ENCODE results near the gene PLD6. TPM values are rescaled to one million over a fixed set of nuclear protein-coding genes. Genes with fewer than 3 reads are reported as not detected.
"Not testable (repeated sequence)": the region's sequence is repeated elsewhere in the genome, so short reads cannot be mapped to it uniquely, and the experiment has no call there.

Gene PLD6
- total and polyA plus RNA-seq, 2 donors (not counting 1 experiment from before 2014, with no cell fraction given), result 2.5 to 7.8 TPM

GRCh38 chr17:17188586-17188985 lies 17.5 kb downstream of the PLD6 start:
- DNase-seq (ENCODE audit: low read depth in 2 of 2), result no peak
- Histone ChIP-seq H4K20me1 (ENCODE audit: control insufficient read depth, extremely low read depth, insufficient read depth, low read length) (no peaks in the 10 kb centered on the region), H3K36me3 (ENCODE audit: control insufficient read depth, insufficient read depth, low read length) (peaks cover 9% of the 10 kb centered on the region), H3K4me3 (replicated peaks in 1 of 4; ENCODE audit: control extremely low read depth in 1 of 4, insufficient read depth in 1 of 4, low read depth in 3 of 4, low read length in 4 of 4) (no peak overlapping the region), H3K9me3 (ENCODE audit: control insufficient read depth, insufficient read depth, low read depth, low read length) (no peaks in the 10 kb centered on the region), H3K27me3 (ENCODE audit: control insufficient read depth, insufficient read depth, low read length) (no peaks in the 10 kb centered on the region), H3K4me2 (ENCODE audit: extremely low read depth, insufficient read depth, low read length) (no peak overlapping the region), H3K27ac (ENCODE audit: insufficient read depth, low read length) (no peak overlapping the region), H3K9ac (ENCODE audit: insufficient read depth, low read length) (no peak overlapping the region), H3K4me1 (ENCODE audit: control insufficient read depth, extremely low read depth, insufficient read depth, low read length) (peaks cover 24% of the 10 kb centered on the region), H2AFZ (ENCODE audit: low read length) (no peak overlapping the region), H3K79me2 (ENCODE audit: control insufficient read depth, insufficient read depth, low read length) (no peaks in the 10 kb centered on the region)
- TF ChIP-seq EZH2 (IDR thresholded peaks at IDR 0.05; ENCODE audit: low read length, missing control alignments) (no peak), CTCF (conservative IDR thresholded peaks at IDR 0.05 in 1 of 2, IDR thresholded peaks at IDR 0.05 in 1 of 2; ENCODE audit: low read depth in 1 of 2, low read length in 2 of 2) (no peak)

DNA sequence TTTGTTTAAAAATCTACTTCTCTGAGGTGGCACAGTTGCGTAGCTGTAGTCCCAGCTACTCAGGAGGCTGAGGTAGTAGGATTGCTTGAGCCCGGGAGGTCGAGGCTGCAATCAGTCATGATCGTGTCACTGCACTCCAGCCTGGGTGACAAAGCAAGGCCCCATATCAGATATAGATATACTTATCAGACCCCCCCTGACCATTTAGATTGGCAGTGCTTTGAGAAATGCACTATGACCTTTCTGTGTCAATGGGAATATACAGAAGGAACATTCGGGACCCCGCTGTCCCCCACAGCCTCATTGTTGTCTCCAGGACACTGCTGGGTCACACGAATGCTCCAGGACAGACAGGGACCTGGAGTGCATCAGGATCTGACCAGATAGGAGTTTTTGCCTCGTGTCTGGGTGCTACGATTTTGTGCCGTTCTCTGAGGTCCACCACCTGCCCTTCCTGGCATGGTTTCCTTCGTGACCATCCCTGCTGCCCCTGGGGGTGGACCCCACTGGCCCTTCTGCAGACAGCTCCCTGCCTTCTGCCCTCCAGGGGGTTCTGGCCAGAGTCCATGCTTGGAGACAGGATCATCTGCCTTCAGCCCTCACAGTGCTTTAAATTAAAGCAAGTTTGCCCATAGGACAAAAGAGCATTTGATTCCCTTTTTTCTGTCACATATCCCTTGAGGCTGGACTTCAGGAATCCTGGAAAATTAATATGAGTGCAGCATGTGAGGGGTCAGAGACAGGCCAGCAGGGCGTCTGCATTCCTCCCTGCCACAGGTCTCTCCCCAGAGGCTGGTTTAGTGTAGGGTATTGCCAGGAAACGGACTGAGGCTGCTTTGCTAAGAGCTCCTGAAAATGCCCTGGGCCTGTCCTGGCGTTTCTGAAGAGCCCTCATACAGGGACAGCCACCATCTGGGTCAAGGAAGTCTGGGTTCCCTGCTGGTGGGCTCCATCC lies 19.3 kb downstream of the PLD6 start:
- no peaks in the 10 kb centered on the region for H3K79me2 ChIP-seq (ENCODE audit: control insufficient read depth, insufficient read depth, low read length)
- H2AFZ ChIP-seq (ENCODE audit: low read length), result no peak overlapping the region
- H3K9me3 ChIP-seq (ENCODE audit: control insufficient read depth, insufficient read depth, low read depth, low read length), result no peaks in the 10 kb centered on the region
- H4K20me1 ChIP-seq (ENCODE audit: control insufficient read depth, extremely low read depth, insufficient read depth, low read length), result no peaks in the 10 kb centered on the region
- H3K27me3 ChIP-seq (ENCODE audit: control insufficient read depth, insufficient read depth, low read length), result no peaks in the 10 kb centered on the region
- no peak overlapping the region for H3K27ac ChIP-seq (ENCODE audit: insufficient read depth, low read length)
- peaks cover 21% of the 10 kb centered on the region for H3K4me1 ChIP-seq (ENCODE audit: control insufficient read depth, extremely low read depth, insufficient read depth, low read length)
- DNase-seq (ENCODE audit: low read depth in 2 of 2), result peak in 1 of 2 donors; percentile 52
- H3K4me3 ChIP-seq (replicated peaks in 1 of 4; ENCODE audit: control extremely low read depth in 1 of 4, insufficient read depth in 1 of 4, low read depth in 3 of 4, low read length in 4 of 4), result no peak overlapping the region
- H3K36me3 ChIP-seq (ENCODE audit: control insufficient read depth, insufficient read depth, low read length), result peaks cover 11% of the 10 kb centered on the region
- H3K4me2 ChIP-seq (ENCODE audit: extremely low read depth, insufficient read depth, low read length), result no peak overlapping the region
- no peak overlapping the region for H3K9ac ChIP-seq (ENCODE audit: insufficient read depth, low read length)
- no peak for TF ChIP-seq CTCF (conservative IDR thresholded peaks at IDR 0.05 in 1 of 2, IDR thresholded peaks at IDR 0.05 in 1 of 2; ENCODE audit: low read depth in 1 of 2, low read length in 2 of 2)
- TF ChIP-seq EZH2 (IDR thresholded peaks at IDR 0.05; ENCODE audit: low read length, missing control alignments), result no peak

DNA sequence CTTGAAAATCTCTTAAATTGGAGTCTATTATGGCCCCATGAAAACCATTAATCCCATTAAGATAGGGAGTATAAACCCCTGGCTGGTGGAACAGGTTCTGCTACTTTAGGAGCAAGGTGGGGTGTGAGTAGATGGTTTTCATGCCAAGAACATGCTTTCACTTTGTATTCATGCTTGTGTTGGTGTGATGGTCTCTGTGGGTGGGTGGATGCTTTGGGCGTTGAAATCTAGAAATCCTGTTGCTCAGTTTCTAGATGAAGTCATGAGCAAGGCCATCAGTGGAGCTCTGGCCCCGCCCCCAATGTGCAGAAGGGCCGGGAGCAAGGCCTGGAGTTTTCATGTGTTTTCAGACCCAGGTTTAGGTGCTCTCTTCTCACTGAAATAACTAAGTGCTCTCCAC lies 20.1 kb downstream of the PLD6 start:
- Histone ChIP-seq H3K9ac (ENCODE audit: insufficient read depth, low read length) (no peak overlapping the region), H3K36me3 (ENCODE audit: control insufficient read depth, insufficient read depth, low read length) (peaks cover 11% of the 10 kb centered on the region), H2AFZ (ENCODE audit: low read length) (no peak overlapping the region), H3K4me3 (replicated peaks in 1 of 4; ENCODE audit: control extremely low read depth in 1 of 4, insufficient read depth in 1 of 4, low read depth in 3 of 4, low read length in 4 of 4) (no peak overlapping the region), H3K4me1 (ENCODE audit: control insufficient read depth, extremely low read depth, insufficient read depth, low read length) (peaks cover 15% of the 10 kb centered on the region), H4K20me1 (ENCODE audit: control insufficient read depth, extremely low read depth, insufficient read depth, low read length) (no peaks in the 10 kb centered on the region), H3K27me3 (ENCODE audit: control insufficient read depth, insufficient read depth, low read length) (no peaks in the 10 kb centered on the region), H3K27ac (ENCODE audit: insufficient read depth, low read length) (no peak overlapping the region), H3K9me3 (ENCODE audit: control insufficient read depth, insufficient read depth, low read depth, low read length) (no peaks in the 10 kb centered on the region), H3K79me2 (ENCODE audit: control insufficient read depth, insufficient read depth, low read length) (no peaks in the 10 kb centered on the region), H3K4me2 (ENCODE audit: extremely low read depth, insufficient read depth, low read length) (no peak overlapping the region)
- peak in 1 of 2 donors; percentile 24 for DNase-seq (ENCODE audit: low read depth in 2 of 2)
- TF ChIP-seq CTCF (conservative IDR thresholded peaks at IDR 0.05 in 1 of 2, IDR thresholded peaks at IDR 0.05 in 1 of 2; ENCODE audit: low read depth in 1 of 2, low read length in 2 of 2) (no peak), EZH2 (IDR thresholded peaks at IDR 0.05; ENCODE audit: low read length, missing control alignments) (no peak)

DNA sequence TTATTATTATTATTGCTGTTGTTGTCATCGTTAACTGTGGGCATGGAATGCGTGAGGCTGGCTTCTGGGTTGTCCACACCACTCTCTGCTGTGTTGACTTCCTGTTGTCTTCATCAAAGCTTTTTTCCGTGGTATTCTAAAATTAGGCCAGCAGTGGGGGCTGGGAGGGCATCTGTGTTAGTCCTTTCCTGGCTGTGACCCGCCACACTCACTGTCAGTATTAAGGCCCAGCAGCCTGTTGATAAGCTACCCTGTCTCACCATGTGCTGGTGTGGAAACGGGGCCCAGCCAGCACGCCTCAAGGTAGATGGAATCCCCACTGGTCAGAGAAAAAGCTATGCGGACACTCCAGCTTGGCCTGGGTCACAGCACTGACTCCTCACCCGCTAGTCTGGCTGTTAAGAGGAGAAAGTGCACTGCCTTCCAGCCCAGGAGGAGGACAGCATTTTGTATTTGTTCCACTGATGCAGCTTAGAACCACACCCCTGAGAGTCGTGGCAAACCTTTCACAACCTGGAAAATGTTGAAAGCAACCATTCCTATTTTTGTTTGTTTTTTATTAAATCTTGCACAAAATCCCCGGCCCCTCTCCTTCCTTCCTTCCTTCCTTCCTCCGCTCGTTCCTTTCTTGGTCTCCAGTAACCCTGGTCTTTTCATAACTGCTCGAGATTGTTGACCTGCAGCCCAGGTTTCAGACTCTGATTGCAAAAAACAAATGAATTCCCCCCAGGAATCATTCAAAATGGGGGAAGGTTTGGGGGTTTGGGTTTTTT lies 21.0 kb downstream of the PLD6 start:
- H4K20me1 ChIP-seq (ENCODE audit: control insufficient read depth, extremely low read depth, insufficient read depth, low read length); H3K4me3 ChIP-seq (replicated peaks in 1 of 4; ENCODE audit: control extremely low read depth in 1 of 4, insufficient read depth in 1 of 4, low read depth in 3 of 4, low read length in 4 of 4); H3K27me3 ChIP-seq (ENCODE audit: control insufficient read depth, insufficient read depth, low read length); H2AFZ ChIP-seq (ENCODE audit: low read length); H3K9ac ChIP-seq (ENCODE audit: insufficient read depth, low read length); H3K4me1 ChIP-seq (ENCODE audit: control insufficient read depth, extremely low read depth, insufficient read depth, low read length); DNase-seq (ENCODE audit: low read depth in 2 of 2); H3K4me2 ChIP-seq (ENCODE audit: extremely low read depth, insufficient read depth, low read length); H3K79me2 ChIP-seq (ENCODE audit: control insufficient read depth, insufficient read depth, low read length); H3K9me3 ChIP-seq (ENCODE audit: control insufficient read depth, insufficient read depth, low read depth, low read length); H3K27ac ChIP-seq (ENCODE audit: insufficient read depth, low read length): not testable (repeated sequence)
- H3K36me3 ChIP-seq (ENCODE audit: control insufficient read depth, insufficient read depth, low read length), result peaks cover 15% of the 10 kb centered on the region

Measured in fibroblast of lung (primary cell).